COR-L47 (cell line): ENCODE data around the gene EML1.

Source experiments
- DNase-seq: peaks from one replicate; lab custom pipeline; 2025; lab: John Stamatoyannopoulos, UW

Gene EML1

GRCh38 chr14:99968191-99968920, 175.1 kb downstream of the EML1 start:
- no peak for DNase-seq

DNA sequence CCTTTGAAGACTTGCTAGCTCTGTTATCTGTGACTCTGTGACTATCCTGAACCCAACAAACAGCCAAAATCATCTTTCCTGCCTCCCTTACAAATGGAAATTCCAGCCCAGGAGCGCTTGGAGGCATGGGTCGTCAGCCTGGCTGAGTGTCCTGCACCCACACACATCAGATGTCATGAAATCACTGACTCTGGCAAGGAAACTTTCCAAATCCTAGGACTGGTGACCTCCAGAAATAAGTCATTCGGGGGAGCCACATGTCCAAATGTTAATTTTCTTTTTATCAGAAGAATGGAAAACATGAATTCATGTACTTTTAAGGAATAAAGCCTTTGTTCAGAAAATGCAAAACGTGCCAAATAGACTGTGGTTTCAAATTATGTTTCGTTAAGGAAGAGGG, 175.7 kb downstream of the EML1 start:
- DNase-seq: no peak

- no peak for DNase-seq
These were observed 176.6 kb downstream of the EML1 start for GRCh38 chr14:99969673-99970322.

- DNase-seq: peak; percentile 94
These were observed 178.1 kb downstream of the EML1 start for GRCh38 chr14:99971087-99971940.

- peak; percentile 34 for DNase-seq
These were observed 178.9 kb downstream of the EML1 start for GRCh38 chr14:99971941-99972747.

- no peak for DNase-seq
These were observed 179.7 kb downstream of the EML1 start for GRCh38 chr14:99972748-99973466.

GRCh38 chr14:99975190-99975589, 182.0 kb downstream of the EML1 start:
- DNase-seq: no peak

GRCh38 chr14:99976021-99976420, 182.8 kb downstream of the EML1 start:
- DNase-seq: no peak

GRCh38 chr14:99976681-99977080, 183.5 kb downstream of the EML1 start:
- DNase-seq: no peak

DNA sequence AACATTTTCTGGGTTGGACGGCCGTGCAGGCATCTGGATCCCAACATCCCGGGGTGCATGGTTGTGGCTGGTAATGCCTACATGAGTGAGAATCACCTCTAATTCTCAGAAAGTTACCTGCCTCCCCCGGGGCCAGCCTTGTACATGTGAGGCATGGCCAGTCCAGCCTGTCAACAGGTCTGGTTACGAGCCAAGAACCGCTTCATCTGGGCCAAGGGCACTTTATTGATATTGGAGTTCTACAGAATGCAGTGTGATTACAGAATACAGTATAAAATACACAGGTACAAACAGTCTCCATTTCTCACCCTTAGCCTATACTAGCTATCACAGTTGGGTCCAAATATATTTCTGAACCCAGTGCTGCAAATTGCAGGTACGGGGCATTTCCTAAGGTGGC, 187.1 kb downstream of the EML1 start:
- DNase-seq: no peak

GRCh38 chr14:99981806-99982205, 188.6 kb downstream of the EML1 start:
- DNase-seq: no peak

DNA sequence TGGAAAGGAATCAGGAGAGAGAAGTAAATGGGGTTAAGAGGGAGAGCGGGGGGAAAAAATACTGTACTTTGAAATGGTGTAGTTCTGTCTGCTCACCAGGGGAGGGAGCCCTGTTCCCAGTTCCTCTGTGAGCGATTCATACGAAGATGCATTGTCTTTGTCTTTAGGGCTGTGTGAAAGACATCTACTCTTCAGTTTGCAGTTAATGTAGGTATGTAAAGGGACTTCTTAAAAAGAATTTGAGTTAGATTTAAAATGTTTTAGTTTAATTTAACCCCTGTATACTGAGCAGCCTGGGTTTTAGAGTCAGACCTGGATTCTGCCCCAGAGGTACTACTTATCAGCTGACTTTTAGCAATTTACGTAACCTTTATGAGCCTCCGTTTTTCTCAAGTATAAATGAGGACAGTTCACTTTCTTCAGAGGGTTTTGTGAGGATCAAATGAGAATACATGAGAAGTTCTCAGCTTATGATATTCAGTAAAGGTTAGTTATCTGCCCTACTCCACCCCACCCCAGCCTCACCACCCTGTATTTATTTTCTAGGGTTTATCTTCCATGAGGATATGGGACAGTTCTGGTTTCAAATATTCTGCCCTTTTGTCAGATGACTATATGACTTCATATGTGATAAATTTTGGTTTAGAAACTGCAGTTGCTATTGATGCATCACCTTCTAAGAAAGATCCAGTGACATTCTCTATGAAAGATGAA, 189.5 kb downstream of the EML1 start:
- DNase-seq: peak; percentile 49

GRCh38 chr14:99983251-99984015, 190.2 kb downstream of the EML1 start:
- DNase-seq: no peak

DNA sequence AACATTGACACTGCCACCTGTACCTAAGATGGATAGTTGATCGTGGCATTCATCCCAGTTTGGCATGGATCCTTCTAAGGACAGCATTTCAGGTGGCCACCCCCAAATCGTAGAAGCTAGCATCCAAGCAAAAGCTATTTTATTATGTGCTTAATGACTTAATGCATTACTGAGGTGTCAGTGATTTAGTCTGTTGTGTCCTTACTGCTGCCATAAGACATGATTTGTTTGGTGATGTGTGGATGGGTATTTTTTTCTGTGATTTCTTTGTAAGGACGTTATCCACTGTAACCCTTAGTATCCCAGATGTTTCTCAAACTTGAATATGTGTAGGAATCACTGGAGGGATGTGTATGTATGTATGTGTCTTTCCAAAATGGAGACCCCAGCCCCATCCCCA, 190.8 kb downstream of the EML1 start:
- no peak for DNase-seq

DNA sequence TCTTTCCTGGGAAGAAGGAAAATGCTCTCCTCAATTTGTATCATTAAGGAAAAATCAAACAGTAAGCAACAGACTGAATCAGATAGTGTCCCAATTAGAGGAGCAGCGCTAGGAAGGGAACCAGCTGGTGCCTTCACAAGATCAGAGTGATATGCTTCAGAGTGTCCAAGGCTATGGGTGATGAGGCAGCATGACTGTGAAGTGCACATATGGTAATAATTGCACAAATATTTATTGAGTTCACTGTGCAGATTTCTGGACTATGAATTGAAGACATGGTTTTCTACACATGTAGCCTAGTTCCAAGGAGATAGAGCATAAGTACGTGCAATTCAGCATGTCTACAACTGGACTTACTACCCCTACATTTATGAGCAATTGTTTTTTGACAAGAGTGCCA, 193.2 kb downstream of the EML1 start:
- no peak for DNase-seq

DNA sequence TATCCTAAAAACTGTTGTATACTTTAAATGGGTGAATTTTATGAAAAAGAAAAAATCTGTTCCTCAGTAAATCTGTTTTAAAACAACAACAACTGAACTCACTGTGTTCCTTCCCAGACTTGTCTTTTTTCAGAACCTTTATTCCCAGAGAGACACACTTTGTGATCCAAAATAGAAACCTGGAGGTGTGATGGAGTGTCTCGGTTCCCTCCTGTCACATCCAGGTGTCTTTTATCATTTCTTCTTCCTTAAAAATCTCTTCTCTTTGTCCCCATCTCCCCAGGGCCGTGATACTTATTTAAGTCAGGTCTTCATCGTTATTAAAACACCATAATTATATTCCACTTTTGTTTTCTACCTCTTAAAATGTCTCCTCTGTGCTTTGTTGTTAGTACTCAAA, 195.8 kb downstream of the EML1 start:
- no peak for DNase-seq

DNA sequence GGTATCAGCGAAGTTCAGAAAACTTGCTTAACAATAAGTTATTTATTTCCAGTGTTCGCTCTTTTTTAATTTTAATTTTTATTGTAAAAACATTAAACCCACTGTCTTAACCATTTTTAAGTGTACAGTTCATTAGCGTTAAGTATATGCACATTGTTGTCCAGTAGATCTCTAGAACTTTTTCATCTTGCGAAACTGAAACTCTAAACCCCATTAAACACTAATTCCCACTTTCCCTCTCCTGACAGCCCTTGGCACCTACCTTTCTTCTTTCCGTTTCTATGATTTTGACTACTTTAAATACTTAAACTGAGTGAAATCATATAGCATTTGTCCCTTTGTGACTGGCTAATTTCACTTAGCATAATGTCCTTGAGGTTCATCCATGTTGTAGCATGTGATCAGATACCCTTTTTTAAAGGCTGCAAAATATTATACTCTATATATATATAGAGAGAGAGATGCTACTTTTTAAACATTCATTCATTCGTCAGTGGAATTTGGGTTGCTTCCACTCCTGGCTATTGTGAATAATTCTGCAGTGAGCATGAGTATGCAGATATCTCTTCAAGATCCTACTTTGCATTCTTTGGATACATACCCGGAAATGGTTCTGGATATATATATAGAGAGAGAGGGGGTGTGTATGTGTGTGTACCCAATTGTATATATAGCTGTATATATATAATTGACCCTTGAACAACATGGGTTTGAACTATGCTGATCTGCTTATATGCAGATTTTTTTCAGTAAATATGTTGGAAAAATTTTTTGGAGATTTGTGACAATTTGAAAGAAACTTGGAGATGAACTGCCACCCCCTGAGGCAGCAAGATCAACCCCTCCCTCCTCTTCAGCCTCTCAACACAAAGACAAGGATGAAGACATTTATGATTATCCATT, 197.3 kb downstream of the EML1 start:
- DNase-seq: no peak

GRCh38 chr14:99991331-99991730, 198.1 kb downstream of the EML1 start:
- DNase-seq: no peak
